OCI-LY1 (cell line): ENCODE data around the gene CEP135.

Experiments used
- EZH2 ChIP-seq: fragments of 200-600 bp; sonication (generic), shearing (Covaris generic); IDR thresholded peaks from 2 replicates; pipeline ENCODE4 v1.8.0; 2017; ENCODE audit warnings: borderline replicate concordance, mixed run types, mild to moderate bottlenecking, antibody characterized with exemption, low read length, moderate library complexity, mixed read lengths
- TF ChIP-seq, protein P1 (sequence below): fragments of 200-600 bp; sonication (generic), shearing (Covaris generic); IDR thresholded peaks from 2 replicates; pipeline ENCODE4 v1.5.1; 2017; ENCODE audit warnings: mild to moderate bottlenecking, antibody characterized with exemption, low read length, moderate library complexity, mixed read lengths

DNA sequence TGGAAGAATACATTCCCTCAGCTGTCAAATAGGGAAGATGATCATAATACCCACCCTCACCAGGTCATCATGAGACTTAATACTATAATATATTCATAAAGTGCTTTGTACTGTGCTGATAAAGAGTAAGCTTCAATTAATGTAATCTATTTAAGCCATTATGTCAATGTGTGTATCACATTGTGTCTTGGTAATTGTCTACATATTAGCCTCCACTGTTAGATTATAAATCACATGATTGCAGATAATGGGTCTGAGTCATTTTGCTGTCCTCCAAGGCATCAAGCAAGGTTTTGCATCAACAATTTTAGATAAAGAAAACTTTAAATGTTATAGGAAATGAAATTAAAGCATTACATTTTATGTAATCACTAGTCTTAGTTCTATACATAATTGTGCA is 45.2 kb upstream of the CEP135 start:
- TF ChIP-seq, protein P1, sequence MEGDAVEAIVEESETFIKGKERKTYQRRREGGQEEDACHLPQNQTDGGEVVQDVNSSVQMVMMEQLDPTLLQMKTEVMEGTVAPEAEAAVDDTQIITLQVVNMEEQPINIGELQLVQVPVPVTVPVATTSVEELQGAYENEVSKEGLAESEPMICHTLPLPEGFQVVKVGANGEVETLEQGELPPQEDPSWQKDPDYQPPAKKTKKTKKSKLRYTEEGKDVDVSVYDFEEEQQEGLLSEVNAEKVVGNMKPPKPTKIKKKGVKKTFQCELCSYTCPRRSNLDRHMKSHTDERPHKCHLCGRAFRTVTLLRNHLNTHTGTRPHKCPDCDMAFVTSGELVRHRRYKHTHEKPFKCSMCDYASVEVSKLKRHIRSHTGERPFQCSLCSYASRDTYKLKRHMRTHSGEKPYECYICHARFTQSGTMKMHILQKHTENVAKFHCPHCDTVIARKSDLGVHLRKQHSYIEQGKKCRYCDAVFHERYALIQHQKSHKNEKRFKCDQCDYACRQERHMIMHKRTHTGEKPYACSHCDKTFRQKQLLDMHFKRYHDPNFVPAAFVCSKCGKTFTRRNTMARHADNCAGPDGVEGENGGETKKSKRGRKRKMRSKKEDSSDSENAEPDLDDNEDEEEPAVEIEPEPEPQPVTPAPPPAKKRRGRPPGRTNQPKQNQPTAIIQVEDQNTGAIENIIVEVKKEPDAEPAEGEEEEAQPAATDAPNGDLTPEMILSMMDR: no peak
- no peak for TF ChIP-seq EZH2
